K562 (cell line): ENCODE data around the gene ZNF260. TPM values are rescaled to one million over a fixed set of nuclear protein-coding genes. Genes with fewer than 3 reads are reported as not detected.
A peak's percentile ranks its signal among the peaks of the same experiment; 100 is the strongest.

Experiments used
- ADNP ChIP-seq: fragments of 200-800 bp; sonication (Bioruptor generic); IDR thresholded peaks from 2 replicates; pipeline ENCODE4 v1.6.1; 2016; ENCODE audit warnings: missing genetic modification characterization, missing compliant biosample characterization
- ETS2 ChIP-seq: IDR thresholded peaks from 2 replicates; pipeline ENCODE4 v1.6.1; 2016; ENCODE audit warnings: borderline replicate concordance, missing genetic modification characterization, mild to moderate bottlenecking, moderate library complexity, missing compliant biosample characterization; ENCODE audit not compliant: poor library complexity, severe bottlenecking
- FOXK2 ChIP-seq, 2 experiments: fragments of 450-650 bp; IDR thresholded peaks in 1 of 2; conservative IDR thresholded peaks in 1 of 2; 2 replicates each; pipeline ENCODE4 v1.6.1; 2016; ENCODE audit warnings: low read depth in 2 of 2, mild to moderate bottlenecking in 1 of 2
- HBP1 ChIP-seq: fragments of 450-650 bp; formaldehyde crosslinking; IDR thresholded peaks from 2 replicates; pipeline ENCODE4 v1.4.0; 2022; ENCODE audit warnings: missing genetic modification characterization
- HOMEZ ChIP-seq: fragments of 250-450 bp; sonication (Bioruptor Pico); IDR thresholded peaks from 2 replicates; pipeline ENCODE4 v1.4.0; 2020; ENCODE audit warnings: mild to moderate bottlenecking, moderate library complexity
- KDM5B ChIP-seq: fragments of 200-600 bp; sonication (generic); IDR thresholded peaks from 2 replicates; pipeline ENCODE4 v1.6.1; 2012; ENCODE audit warnings: low read depth, mild to moderate bottlenecking, moderate library complexity, low read length, control low read depth, inconsistent platforms; ENCODE audit not compliant: insufficient replicate concordance
- MAFG ChIP-seq: fragments of 450-650 bp; conservative IDR thresholded peaks from 2 replicates; pipeline ENCODE4 v1.6.1; 2016; ENCODE audit warnings: missing genetic modification characterization, missing compliant biosample characterization
- NUFIP1 ChIP-seq: fragments of 450-650 bp; IDR thresholded peaks from 2 replicates; pipeline ENCODE4 v1.6.1; 2018; ENCODE audit not compliant: partially characterized antibody
- OTX1 ChIP-seq: fragments of 450-650 bp; formaldehyde crosslinking; IDR thresholded peaks from 2 replicates; pipeline ENCODE4 v1.4.0; 2022; ENCODE audit warnings: mild to moderate bottlenecking
- SIRT6 ChIP-seq: IDR thresholded peaks from one replicate; pipeline ENCODE4 v1.6.1; 2012; ENCODE audit warnings: low read depth, mild to moderate bottlenecking, control low read depth, inconsistent platforms, low read length, moderate library complexity
- SNIP1 ChIP-seq: fragments of 450-650 bp; IDR thresholded peaks from 2 replicates; pipeline ENCODE4 v1.7.1; 2017; ENCODE audit warnings: low read depth, mild to moderate bottlenecking
- ZBTB7A ChIP-seq: IDR thresholded peaks from 2 replicates; pipeline ENCODE4 v1.6.1; 2011; ENCODE audit warnings: low read depth, mild to moderate bottlenecking, low read length, moderate library complexity, borderline replicate concordance; ENCODE audit not compliant: control insufficient read depth
- ZNF384 ChIP-seq: IDR thresholded peaks from 2 replicates; pipeline ENCODE4 v1.6.1; 2012; ENCODE audit warnings: low read depth, low read length, improper control_type of control experiment
- ZNF699 ChIP-seq: fragments of 250-450 bp; sonication (Bioruptor Pico); IDR thresholded peaks from 2 replicates; pipeline ENCODE4 v1.8.0; 2021; ENCODE audit warnings: mild to moderate bottlenecking, moderate library complexity; ENCODE audit not compliant: insufficient replicate concordance
- ZNF764 ChIP-seq: fragments of 250-450 bp; sonication (Bioruptor Pico); IDR thresholded peaks from 2 replicates; pipeline ENCODE4 v1.4.0; 2020; ENCODE audit warnings: low read depth, mild to moderate bottlenecking, moderate library complexity
- polyA plus RNA-seq, 8 experiments: library from polyadenylated mRNA; depleted of rRNA in 4 of 8; stranded (reverse) in 5 of 8; unstranded in 3 of 8; fragments of >200 nt; fragmentation: Nextera tagmentation in 2 of 8; fragmentation: Illumina TruSeq in 1 of 8; extraction: Ambion mirVana in 2 of 8; extraction: Trizol in 1 of 8; gene quantifications; 2 replicates each; pipeline versions ENCODE4 v1.2.1 to v1.2.3, GENCODE V29; 2011 to 2014; ENCODE audit warnings: inconsistent platforms in 1 of 8, missing spikeins in 1 of 8
- total RNA-seq, 7 experiments: library from RNA; depleted of rRNA in 6 of 7; stranded (reverse); fragments of >200 nt in 6 of 7; fragmentation: Illumina TruSeq in 2 of 7; extraction: Trizol in 2 of 7; gene quantifications; 2 replicates each; pipeline versions ENCODE4 v1.2.1 to v1.2.3, GENCODE V29; 2011 to 2021; ENCODE audit warnings: low replicate concordance in 1 of 7
- TF ChIP-seq, protein P1 (sequence below), 2 experiments: fragments of 450-650 bp; IDR thresholded peaks; 2 replicates each; pipeline ENCODE4 v1.6.1; 2018; ENCODE audit warnings: mild to moderate bottlenecking in 2 of 2, low read depth in 1 of 2; ENCODE audit not compliant: partially characterized antibody in 2 of 2
- TF ChIP-seq, protein P2 (sequence below): fragments of 200-800 bp; sonication (Bioruptor generic); IDR thresholded peaks from 2 replicates; pipeline ENCODE4 v1.6.1; 2017; ENCODE audit warnings: missing genetic modification characterization, missing compliant biosample characterization

Gene ZNF260
- total and polyA plus RNA-seq, 9 of the 15 experiments (the other 6 are each of a cell fraction or from before 2014, with no cell fraction given) = 2.6 to 16.6 (median 5.8) TPM

- TF ChIP-seq, protein P1, sequence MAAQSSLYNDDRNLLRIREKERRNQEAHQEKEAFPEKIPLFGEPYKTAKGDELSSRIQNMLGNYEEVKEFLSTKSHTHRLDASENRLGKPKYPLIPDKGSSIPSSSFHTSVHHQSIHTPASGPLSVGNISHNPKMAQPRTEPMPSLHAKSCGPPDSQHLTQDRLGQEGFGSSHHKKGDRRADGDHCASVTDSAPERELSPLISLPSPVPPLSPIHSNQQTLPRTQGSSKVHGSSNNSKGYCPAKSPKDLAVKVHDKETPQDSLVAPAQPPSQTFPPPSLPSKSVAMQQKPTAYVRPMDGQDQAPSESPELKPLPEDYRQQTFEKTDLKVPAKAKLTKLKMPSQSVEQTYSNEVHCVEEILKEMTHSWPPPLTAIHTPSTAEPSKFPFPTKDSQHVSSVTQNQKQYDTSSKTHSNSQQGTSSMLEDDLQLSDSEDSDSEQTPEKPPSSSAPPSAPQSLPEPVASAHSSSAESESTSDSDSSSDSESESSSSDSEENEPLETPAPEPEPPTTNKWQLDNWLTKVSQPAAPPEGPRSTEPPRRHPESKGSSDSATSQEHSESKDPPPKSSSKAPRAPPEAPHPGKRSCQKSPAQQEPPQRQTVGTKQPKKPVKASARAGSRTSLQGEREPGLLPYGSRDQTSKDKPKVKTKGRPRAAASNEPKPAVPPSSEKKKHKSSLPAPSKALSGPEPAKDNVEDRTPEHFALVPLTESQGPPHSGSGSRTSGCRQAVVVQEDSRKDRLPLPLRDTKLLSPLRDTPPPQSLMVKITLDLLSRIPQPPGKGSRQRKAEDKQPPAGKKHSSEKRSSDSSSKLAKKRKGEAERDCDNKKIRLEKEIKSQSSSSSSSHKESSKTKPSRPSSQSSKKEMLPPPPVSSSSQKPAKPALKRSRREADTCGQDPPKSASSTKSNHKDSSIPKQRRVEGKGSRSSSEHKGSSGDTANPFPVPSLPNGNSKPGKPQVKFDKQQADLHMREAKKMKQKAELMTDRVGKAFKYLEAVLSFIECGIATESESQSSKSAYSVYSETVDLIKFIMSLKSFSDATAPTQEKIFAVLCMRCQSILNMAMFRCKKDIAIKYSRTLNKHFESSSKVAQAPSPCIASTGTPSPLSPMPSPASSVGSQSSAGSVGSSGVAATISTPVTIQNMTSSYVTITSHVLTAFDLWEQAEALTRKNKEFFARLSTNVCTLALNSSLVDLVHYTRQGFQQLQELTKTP (IDR thresholded peaks at IDR 0.05; ENCODE audit: low read depth in 1 of 2, partially characterized antibody in 2 of 2) = peak in 1 of 2 experiments; percentile 88
- TF ChIP-seq NUFIP1 (no peak), HOMEZ (no peak), FOXK2 (conservative IDR thresholded peaks at IDR 0.05 in 1 of 2, IDR thresholded peaks at IDR 0.05 in 1 of 2; ENCODE audit: low read depth in 2 of 2) (peak; percentile 89 to 94), ZNF699 (CRISPR knock-in tag) (no peak), MAFG (no peak), OTX1 (CRISPR knock-in tag) (peak; percentile 67; the same call in 1 of the 2 replicates), SIRT6 (no peak), KDM5B (peak; percentile 94), SNIP1 (no peak), ETS2 (tag) (no peak), ZNF764 (no peak), HBP1 (peak; percentile 78; the same call in 1 of the 2 replicates), ZNF384 (no peak), ZBTB7A (peak; percentile 97), ADNP (no peak)
- TF ChIP-seq, protein P2, sequence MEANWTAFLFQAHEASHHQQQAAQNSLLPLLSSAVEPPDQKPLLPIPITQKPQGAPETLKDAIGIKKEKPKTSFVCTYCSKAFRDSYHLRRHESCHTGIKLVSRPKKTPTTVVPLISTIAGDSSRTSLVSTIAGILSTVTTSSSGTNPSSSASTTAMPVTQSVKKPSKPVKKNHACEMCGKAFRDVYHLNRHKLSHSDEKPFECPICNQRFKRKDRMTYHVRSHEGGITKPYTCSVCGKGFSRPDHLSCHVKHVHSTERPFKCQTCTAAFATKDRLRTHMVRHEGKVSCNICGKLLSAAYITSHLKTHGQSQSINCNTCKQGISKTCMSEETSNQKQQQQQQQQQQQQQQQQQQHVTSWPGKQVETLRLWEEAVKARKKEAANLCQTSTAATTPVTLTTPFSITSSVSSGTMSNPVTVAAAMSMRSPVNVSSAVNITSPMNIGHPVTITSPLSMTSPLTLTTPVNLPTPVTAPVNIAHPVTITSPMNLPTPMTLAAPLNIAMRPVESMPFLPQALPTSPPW (CRISPR knock-in tag) = peak; percentile 64; the same call in 1 of the 2 replicates
Observed at GRCh38 chr19:36573020-36573894, 45.2 kb upstream of the ZNF260 start, which contains the start of gene ZNF529 (continued).
